ENCODE results near the gene PCYT1A. TPM values are rescaled to one million over a fixed set of nuclear protein-coding genes. Genes with fewer than 3 reads are reported as not detected.

Gene PCYT1A
- total and polyA plus RNA-seq, 2 of the 13 experiments (the other 11 are each of a cell fraction or from before 2014, with no cell fraction given), result 26.4 to 45.3 TPM

GRCh38 chr3:196287440-196288140, at the start of gene PCYT1A (continued):
- TF ChIP-seq, protein P1, sequence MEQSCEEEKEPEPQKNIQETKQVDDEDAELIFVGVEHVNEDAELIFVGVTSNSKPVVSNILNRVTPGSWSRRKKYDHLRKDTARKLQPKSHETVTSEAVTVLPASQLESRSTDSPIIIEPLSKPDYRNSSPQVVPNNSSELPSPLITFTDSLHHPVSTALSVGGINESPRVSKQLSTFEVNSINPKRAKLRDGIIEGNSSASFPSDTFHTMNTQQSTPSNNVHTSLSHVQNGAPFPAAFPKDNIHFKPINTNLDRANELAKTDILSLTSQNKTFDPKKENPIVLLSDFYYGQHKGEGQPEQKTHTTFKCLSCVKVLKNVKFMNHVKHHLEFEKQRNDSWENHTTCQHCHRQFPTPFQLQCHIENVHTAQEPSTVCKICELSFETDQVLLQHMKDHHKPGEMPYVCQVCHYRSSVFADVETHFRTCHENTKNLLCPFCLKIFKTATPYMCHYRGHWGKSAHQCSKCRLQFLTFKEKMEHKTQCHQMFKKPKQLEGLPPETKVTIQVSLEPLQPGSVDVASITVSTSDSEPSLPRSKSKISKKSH (CRISPR knock-in tag; IDR thresholded peaks at IDR 0.05; ENCODE audit: borderline replicate concordance), result no peak; the same call in 1 of the 2 replicates
- TF ChIP-seq KLF12 (CRISPR knock-in tag; IDR thresholded peaks at IDR 0.05; ENCODE audit: borderline replicate concordance) (peak; percentile 89; the same call in 1 of the 2 replicates), HNRNPK (IDR thresholded peaks at IDR 0.05; ENCODE audit: low read depth, low read length, poor library complexity, severe bottlenecking) (no peak), ZFP90 (CRISPR knock-in tag; IDR thresholded peaks at IDR 0.05; ENCODE audit: borderline replicate concordance) (peak; percentile 75; the same call in 1 of the 2 replicates), RFX1 (IDR thresholded peaks at IDR 0.05) (peak; percentile 45; the same call in 1 of the 2 replicates), MED8 (CRISPR knock-in tag; IDR thresholded peaks at IDR 0.05; ENCODE audit: insufficient replicate concordance) (peak; percentile 18), MTF1 (CRISPR knock-in tag; IDR thresholded peaks at IDR 0.05) (no peak), GFI1 (CRISPR knock-in tag; IDR thresholded peaks at IDR 0.05; ENCODE audit: borderline replicate concordance) (no peak; the same call in 1 of the 2 replicates), ZNF547 (CRISPR knock-in tag; IDR thresholded peaks at IDR 0.05) (peak; percentile 92; the same call in 1 of the 2 replicates), ZNF549 (CRISPR knock-in tag; IDR thresholded peaks at IDR 0.05) (no peak), DMAP1 (CRISPR knock-in tag; IDR thresholded peaks at IDR 0.05) (peak; percentile 94), ZBTB7A (CRISPR knock-in tag; IDR thresholded peaks at IDR 0.05) (peak; percentile 84), SIX4 (CRISPR knock-in tag; IDR thresholded peaks at IDR 0.05) (peak; percentile 8), ZKSCAN1 (IDR thresholded peaks at IDR 0.05; ENCODE audit: low read length) (no peak), EEA1 (CRISPR knock-in tag; IDR thresholded peaks at IDR 0.05; ENCODE audit: borderline replicate concordance) (no peak; the same call in 1 of the 2 replicates)
- TF ChIP-seq, protein P2, sequence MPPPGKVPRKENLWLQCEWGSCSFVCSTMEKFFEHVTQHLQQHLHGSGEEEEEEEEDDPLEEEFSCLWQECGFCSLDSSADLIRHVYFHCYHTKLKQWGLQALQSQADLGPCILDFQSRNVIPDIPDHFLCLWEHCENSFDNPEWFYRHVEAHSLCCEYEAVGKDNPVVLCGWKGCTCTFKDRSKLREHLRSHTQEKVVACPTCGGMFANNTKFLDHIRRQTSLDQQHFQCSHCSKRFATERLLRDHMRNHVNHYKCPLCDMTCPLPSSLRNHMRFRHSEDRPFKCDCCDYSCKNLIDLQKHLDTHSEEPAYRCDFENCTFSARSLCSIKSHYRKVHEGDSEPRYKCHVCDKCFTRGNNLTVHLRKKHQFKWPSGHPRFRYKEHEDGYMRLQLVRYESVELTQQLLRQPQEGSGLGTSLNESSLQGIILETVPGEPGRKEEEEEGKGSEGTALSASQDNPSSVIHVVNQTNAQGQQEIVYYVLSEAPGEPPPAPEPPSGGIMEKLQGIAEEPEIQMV (CRISPR knock-in tag; IDR thresholded peaks at IDR 0.05; ENCODE audit: low read depth), result no peak
- TF ChIP-seq, protein P3, sequence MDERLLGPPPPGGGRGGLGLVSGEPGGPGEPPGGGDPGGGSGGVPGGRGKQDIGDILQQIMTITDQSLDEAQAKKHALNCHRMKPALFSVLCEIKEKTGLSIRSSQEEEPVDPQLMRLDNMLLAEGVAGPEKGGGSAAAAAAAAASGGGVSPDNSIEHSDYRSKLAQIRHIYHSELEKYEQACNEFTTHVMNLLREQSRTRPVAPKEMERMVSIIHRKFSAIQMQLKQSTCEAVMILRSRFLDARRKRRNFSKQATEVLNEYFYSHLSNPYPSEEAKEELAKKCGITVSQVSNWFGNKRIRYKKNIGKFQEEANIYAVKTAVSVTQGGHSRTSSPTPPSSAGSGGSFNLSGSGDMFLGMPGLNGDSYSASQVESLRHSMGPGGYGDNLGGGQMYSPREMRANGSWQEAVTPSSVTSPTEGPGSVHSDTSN (CRISPR knock-in tag; IDR thresholded peaks at IDR 0.05), result peak; percentile 54; the same call in 1 of the 2 replicates
- TF ChIP-seq, protein P4, sequence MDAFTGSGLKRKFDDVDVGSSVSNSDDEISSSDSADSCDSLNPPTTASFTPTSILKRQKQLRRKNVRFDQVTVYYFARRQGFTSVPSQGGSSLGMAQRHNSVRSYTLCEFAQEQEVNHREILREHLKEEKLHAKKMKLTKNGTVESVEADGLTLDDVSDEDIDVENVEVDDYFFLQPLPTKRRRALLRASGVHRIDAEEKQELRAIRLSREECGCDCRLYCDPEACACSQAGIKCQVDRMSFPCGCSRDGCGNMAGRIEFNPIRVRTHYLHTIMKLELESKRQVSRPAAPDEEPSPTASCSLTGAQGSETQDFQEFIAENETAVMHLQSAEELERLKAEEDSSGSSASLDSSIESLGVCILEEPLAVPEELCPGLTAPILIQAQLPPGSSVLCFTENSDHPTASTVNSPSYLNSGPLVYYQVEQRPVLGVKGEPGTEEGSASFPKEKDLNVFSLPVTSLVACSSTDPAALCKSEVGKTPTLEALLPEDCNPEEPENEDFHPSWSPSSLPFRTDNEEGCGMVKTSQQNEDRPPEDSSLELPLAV (CRISPR knock-in tag; conservative IDR thresholded peaks at IDR 0.05; ENCODE audit: low read depth), result no peak; the same call in 1 of the 2 replicates
